Measurements from ENCODE around the gene CRTAP.
"Not testable (repeated sequence)": the region's sequence is repeated elsewhere in the genome, so short reads cannot be mapped to it uniquely, and the experiment has no call there.

Gene CRTAP

DNA sequence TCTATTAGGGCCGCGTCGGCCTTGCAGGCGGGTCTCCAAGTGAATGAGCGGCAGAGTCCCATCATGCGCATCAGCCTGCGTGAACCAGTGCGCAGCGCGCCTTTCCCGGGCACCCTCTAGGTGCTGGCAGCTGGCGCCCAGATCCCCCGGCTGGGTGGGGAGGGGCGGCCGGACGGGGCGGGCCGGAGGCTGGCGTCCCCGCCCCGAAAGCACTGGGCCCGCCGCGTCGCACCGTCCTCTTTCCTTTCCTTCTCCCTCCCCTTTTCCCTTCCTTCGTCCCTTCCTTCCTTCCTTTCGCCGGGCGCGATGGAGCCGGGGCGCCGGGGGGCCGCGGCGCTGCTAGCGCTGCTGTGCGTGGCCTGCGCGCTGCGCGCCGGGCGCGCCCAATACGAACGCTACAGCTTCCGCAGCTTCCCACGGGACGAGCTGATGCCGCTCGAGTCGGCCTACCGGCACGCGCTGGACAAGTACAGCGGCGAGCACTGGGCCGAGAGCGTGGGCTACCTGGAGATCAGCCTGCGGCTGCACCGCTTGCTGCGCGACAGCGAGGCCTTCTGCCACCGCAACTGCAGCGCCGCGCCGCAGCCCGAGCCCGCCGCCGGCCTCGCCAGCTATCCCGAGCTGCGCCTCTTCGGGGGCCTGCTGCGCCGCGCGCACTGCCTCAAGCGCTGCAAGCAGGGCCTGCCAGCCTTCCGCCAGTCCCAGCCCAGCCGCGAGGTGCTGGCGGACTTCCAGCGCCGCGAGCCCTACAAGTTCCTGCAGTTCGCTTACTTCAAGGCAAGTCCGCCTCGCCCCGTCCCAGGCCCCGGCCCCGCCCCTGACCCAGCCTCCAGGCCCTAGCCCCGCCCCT lies at the start of gene CRTAP:
Gene CRTAP (plus strand): TSS at position 243 of the 850 bp plus-strand sequence. CDS start 64 bp downstream, at position 307.
- peak; percentile 72 for DNase-seq

- no peak for DNase-seq
These were observed 48.9 kb upstream of the CRTAP start for GRCh38 chr3:33064929-33065328.

DNA sequence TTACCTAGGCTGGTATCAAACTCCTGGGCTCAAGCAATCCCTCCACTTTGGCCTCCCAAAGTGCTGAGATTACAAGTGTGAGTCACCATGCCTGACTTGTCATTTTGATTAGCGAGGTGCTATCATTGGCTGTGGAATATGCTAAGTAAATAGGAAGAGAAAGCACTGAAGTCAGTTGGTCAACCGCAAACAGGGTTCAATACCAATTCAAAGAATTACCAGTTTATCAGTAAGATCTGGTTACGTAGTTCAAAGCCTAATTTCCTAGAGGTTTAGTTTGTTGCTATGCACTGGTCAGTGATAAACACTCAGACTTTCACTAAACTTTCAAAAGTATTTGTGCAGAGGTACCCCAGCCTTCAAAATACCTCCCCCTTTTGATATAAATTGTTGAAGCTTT lies 46.3 kb upstream of the CRTAP start:
- DNase-seq = no peak

GRCh38 chr3:33069862-33070261 lies 44.0 kb upstream of the CRTAP start:
- not testable (repeated sequence) for DNase-seq

GRCh38 chr3:33071181-33071580 lies 42.6 kb upstream of the CRTAP start:
- DNase-seq = no peak

GRCh38 chr3:33071946-33072345 lies 41.9 kb upstream of the CRTAP start:
- no peak for DNase-seq

GRCh38 chr3:33074217-33075067 lies 39.4 kb upstream of the CRTAP start:
- peak; percentile 41 for DNase-seq

DNA sequence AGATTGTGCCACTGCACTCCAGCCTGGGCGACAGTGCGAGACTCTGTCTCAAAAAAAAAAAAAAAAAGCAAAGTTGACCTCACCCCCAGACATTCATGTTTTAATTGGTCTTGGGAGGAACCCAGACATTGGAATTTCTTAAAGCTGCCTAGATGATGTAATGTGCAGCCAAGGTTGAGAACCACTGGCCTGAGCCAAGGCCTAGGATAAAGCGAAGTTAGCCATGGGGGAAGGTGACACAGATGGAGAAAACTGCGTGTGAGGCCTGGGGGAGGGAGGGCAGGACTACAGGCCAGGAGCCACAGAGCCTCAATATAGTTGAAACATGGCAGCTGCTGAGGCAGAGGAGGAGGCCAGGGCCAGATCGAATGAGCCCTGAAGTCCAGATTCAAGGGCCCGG lies 37.8 kb upstream of the CRTAP start:
- no peak for DNase-seq

- no peak for DNase-seq
These were observed 36.9 kb upstream of the CRTAP start for GRCh38 chr3:33076952-33077351.

GRCh38 chr3:33077976-33078375 lies 35.8 kb upstream of the CRTAP start:
- DNase-seq = no peak

DNA sequence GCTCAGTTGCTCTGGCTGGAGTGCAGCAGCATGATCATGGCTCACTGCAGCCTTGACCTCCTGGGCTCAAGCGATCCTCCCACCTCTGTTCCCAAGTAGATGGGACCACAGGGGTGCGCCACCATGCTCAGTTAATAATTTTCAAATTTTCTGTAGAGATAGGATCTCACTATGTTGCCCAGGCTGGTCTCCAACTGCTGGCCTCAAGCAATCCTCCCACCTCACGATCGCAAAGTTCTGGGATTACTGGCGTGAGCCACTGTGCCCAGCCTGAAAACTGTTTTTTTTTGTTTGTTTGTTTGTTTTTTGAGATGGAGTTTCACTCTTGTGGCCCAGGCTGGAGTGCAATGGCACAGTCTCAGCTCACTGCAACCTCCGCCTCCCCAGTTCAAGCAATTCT lies 34.0 kb upstream of the CRTAP start:
- not testable (repeated sequence) for DNase-seq

- DNase-seq = no peak
These were observed 32.0 kb upstream of the CRTAP start for GRCh38 chr3:33081812-33082211.

DNA sequence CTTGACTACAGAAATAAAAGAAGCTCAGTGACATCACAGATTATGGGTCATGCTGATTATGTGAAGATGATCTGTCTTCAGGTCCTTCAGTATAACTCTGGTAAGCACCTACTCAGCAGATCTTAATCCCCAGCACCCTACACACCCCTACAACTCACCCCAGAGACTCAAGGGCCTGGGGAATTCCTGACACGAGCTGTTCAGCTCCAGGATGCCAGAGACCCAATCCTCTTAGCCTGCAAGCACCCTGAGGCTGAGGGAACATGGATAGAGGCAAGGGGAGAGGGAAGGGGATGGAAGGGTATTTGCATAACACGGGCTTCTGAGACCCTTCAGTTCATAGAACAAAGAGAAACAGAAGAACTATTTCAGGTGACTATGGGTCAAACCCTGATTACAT lies 29.9 kb upstream of the CRTAP start:
- no peak for DNase-seq

GRCh38 chr3:33088691-33089090 lies 25.1 kb upstream of the CRTAP start:
- DNase-seq = no peak

DNA sequence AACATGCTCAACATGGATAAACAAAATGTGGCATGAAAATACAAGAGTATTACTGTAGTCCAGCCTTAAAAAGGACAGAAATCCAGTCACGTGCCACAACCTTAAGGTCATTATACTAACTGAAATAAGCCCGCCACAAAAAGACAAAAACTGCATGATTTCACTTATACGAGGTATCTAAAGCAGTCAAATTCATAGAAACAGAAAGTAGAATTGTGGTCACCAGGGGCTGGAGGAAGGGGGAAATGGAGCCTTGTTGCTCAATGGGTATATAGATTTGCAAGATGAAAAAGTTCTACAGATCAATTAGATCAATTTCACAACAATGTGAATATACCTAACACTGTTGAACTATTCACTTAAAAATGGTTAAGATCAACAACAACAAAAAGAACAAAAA lies 24.3 kb upstream of the CRTAP start:
- no peak for DNase-seq

GRCh38 chr3:33091746-33092145 lies 22.1 kb upstream of the CRTAP start:
- no peak for DNase-seq

DNA sequence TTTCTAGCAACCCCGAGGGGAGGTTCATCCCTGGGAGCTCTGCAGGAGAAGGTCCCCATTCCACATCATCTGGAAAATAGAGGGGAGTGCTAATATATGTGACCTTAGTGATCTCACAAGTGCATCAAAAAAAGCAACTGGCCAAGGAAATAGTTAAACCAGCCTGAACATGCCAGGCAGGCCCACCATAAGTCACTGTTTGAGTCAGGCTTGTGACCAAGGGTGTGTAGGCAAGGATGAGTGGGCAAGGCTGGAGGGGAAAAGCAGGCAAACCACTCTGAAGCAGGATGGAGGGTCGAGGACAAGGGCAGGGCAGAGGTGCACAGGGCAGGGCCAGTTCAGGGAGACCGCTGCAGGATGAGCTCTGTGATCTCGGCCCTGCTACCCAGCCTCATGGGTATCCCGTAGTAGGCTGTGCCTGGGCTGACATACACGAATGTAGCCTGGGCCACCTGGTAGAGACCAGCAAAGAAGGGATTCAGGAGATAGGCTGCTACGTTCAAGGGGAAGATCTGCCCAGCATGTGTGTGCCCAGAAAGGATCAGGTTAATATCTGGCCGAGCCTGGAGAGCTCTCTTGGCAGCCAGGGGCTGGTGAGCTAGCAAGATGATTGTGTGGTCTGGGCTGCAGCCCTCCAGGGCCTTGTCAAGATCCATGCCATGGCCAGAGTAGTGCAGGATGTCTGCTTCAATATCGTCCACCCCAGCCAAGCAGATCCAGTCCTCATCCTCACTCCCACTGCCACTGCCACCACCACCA lies 21.1 kb upstream of the CRTAP start:
- DNase-seq = no peak

DNA sequence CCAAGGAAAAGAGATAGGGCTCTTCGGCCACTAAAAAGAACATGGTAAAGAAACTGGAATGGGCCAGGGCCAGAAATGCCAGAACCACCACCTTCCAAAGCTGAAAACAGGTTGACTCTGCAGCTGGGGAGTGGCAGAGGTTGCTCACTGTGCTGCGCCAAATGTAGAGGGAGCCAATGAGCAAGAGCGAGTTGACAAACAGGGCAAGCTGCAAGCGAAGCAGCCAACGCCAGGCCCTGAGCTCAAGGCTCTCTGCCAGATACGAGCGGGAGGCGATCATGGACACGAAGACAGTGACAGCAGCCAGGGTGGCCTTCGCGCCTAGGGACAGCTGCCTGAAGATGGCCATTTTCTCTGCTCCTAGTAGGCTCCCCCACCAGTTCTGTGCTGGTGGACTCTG lies 20.0 kb upstream of the CRTAP start:
- no peak for DNase-seq

GRCh38 chr3:33095436-33095835 lies 18.4 kb upstream of the CRTAP start:
- no peak for DNase-seq

GRCh38 chr3:33096093-33096868 lies 17.5 kb upstream of the CRTAP start:
- no peak for DNase-seq

DNA sequence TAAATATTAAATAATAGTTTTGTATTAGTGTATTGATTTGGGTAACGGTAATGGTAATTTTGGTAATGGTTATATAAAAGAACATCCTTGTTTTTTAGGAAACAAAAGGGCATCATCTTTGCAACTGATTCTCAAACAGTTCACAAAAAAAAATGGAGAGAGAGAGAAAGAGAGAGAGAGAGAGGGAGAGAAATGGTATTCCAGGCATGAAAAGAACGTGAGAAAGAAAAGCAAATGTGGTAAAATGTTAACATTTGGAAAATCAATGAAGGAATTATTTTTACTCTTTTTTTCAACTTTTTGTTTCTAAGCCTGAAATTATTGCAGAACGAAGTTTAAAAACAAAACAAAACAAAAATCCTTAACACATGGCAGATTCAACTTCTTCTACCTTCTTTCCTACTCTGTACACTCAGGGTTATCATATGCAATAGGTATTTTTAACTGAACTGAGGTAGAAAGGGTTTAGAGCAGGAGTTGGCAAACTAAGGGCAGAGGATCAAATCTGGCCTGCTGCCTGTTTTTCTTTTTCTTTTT lies 14.6 kb upstream of the CRTAP start:
- no peak for DNase-seq

DNA sequence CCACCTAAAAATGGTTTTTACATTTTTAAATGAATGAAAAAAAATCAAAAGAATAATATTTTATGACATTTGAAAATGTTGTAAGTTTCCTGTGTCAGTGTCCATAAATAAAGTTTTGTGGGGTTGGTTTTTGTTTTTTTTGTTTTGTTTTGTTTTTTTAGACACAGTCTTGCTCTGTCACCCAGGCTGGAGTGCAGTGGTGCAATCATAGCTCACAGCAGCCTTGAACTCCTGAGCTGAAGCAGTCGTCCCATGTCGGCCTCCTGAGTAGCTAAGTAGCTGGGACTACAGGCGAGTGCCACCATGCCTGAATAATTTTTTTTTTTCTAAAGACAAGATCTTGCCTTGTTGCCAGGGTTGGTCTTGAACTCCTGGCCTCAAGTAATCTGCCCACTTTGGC lies 14.1 kb upstream of the CRTAP start:
- no peak for DNase-seq
